B cell (primary cell): ENCODE data around the gene TGFBR1. TPM values are rescaled to one million over a fixed set of nuclear protein-coding genes. Genes with fewer than 3 reads are reported as not detected.
A peak's percentile ranks its signal among the peaks of the same experiment; 100 is the strongest.

Source experiments
- ATAC-seq: fragments of 200-7000 bp; cut with Tn5 transposase; one replicate; pipeline ENCODE4 v1.10.0; 2021; ENCODE audit warnings: low read depth, mild to moderate bottlenecking, moderate number of reproducible peaks, moderate library complexity
- CTCF ChIA-PET: fragments of 350-600 bp; sonication (Branson Sonifier 250); formaldehyde crosslinking; loops from one replicate; lab custom pipeline; 2021; ENCODE audit warnings: antibody characterized with exemption, inconsistent platforms; lab: Charles Lee
- POLR2A ChIA-PET: fragments of 350-600 bp; sonication (Branson Sonifier 250); formaldehyde crosslinking; loops from one replicate; lab custom pipeline; 2021; ENCODE audit warnings: antibody characterized with exemption; lab: Charles Lee
- DNase-seq: peaks from one replicate; pipeline ENCODE4 v3.0.0; 2013
- H2AFZ ChIP-seq: 2 replicates; pipeline ENCODE4 v1.6.1; 2012; ENCODE audit warnings: mild to moderate bottlenecking, low read depth, low read length; ENCODE audit not compliant: insufficient read depth, poor library complexity, severe bottlenecking
- H3K27ac ChIP-seq, 2 donors: 1 replicate in 1 of 2; 2 replicates in 1 of 2; pipeline ENCODE4 v1.5.1; 2012 to 2013; ENCODE audit warnings: low read length in 2 of 2, mild to moderate bottlenecking in 2 of 2, moderate library complexity in 1 of 2
- H3K27me3 ChIP-seq, 4 experiments: fragments of 200-600 bp in 1 of 4; sonication (generic) in 1 of 4; replicated peaks in 1 of 4; 1 replicate in 2 of 4; 2 replicates in 2 of 4; pipeline versions ENCODE4 v1.6.1 to v1.7.0; 2013 to 2016; ENCODE audit warnings: low read length in 3 of 4, mild to moderate bottlenecking in 2 of 4, mixed read lengths in 1 of 4, moderate library complexity in 1 of 4; ENCODE audit not compliant: insufficient read depth in 4 of 4, control insufficient read depth in 3 of 4; ENCODE audit errors: control extremely low read depth in 1 of 4
- H3K36me3 ChIP-seq, 2 experiments: replicated peaks in 1 of 2; 1 replicate in 1 of 2; 2 replicates in 1 of 2; pipeline versions ENCODE4 v1.6.1 to v1.7.1; 2013; ENCODE audit warnings: low read length in 1 of 2; ENCODE audit not compliant: insufficient read depth in 2 of 2, control insufficient read depth in 1 of 2; ENCODE audit errors: control extremely low read depth in 1 of 2, extremely low read depth in 1 of 2
- H3K4me1 ChIP-seq, 2 donors: fragments of 200-600 bp in 1 of 2; sonication (generic) in 1 of 2; 1 replicate in 1 of 2; 2 replicates in 1 of 2; pipeline versions ENCODE4 v1.5.1 to v1.6.1; 2013 to 2017; ENCODE audit warnings: low read length in 2 of 2; ENCODE audit not compliant: control insufficient read depth in 2 of 2, insufficient read depth in 2 of 2
- H3K4me2 ChIP-seq: replicated peaks from 2 replicates; pipeline ENCODE3; 2012; ENCODE audit warnings: mild to moderate bottlenecking, low read depth, low read length; ENCODE audit not compliant: poor library complexity, severe bottlenecking
- H3K4me3 ChIP-seq, 5 experiments: fragments of 200-600 bp in 1 of 5; sonication (generic) in 1 of 5; 1 replicate in 3 of 5; 2 replicates in 2 of 5; pipeline versions ENCODE4 v1.5.1 to v1.7.0; 2011 to 2016; ENCODE audit warnings: low read length in 4 of 5, mild to moderate bottlenecking in 4 of 5, low read depth in 2 of 5, control low read depth in 1 of 5, moderate library complexity in 1 of 5; ENCODE audit not compliant: insufficient read depth in 1 of 5; ENCODE audit errors: control extremely low read depth in 1 of 5, extremely low read depth in 1 of 5
- H3K79me2 ChIP-seq: fragments of 200-600 bp; sonication (generic); one replicate; pipeline ENCODE4 v1.6.0; 2016; ENCODE audit warnings: low read length; ENCODE audit not compliant: control insufficient read depth, insufficient read depth
- H3K9ac ChIP-seq: fragments of 200-600 bp; sonication (generic); 2 replicates; pipeline ENCODE4 v1.6.1; 2017; ENCODE audit warnings: mild to moderate bottlenecking, low read length, moderate library complexity
- H3K9me3 ChIP-seq, 3 donors: one replicate each; pipeline versions ENCODE4 v1.6.1 to v1.7.1; 2013; ENCODE audit warnings: low read length in 2 of 3; ENCODE audit not compliant: control insufficient read depth in 2 of 3, insufficient read depth in 1 of 3; ENCODE audit errors: control extremely low read depth in 1 of 3
- H4K20me1 ChIP-seq: 2 replicates; pipeline ENCODE4 v1.6.0; 2012; ENCODE audit warnings: mild to moderate bottlenecking, low read length; ENCODE audit not compliant: insufficient read depth, control insufficient read depth, poor library complexity, severe bottlenecking
- H3K27ac Mint-ChIP-seq: one replicate; pipeline ENCODE4 v1.8.0; 2021; ENCODE audit warnings: mixed read lengths
- H3K27me3 Mint-ChIP-seq: one replicate; pipeline ENCODE4 v1.8.0; 2021; ENCODE audit warnings: mixed read lengths
- H3K4me1 Mint-ChIP-seq: one replicate; pipeline ENCODE4 v1.8.0; 2021; ENCODE audit warnings: mixed read lengths
- H3K4me3 Mint-ChIP-seq: one replicate; pipeline ENCODE4 v1.8.0; 2021; ENCODE audit warnings: mixed read lengths
- H3K9me3 Mint-ChIP-seq: one replicate; pipeline ENCODE4 v1.8.0; 2022; ENCODE audit warnings: mixed read lengths; ENCODE audit not compliant: insufficient read depth
- EZH2 ChIP-seq: IDR thresholded peaks from 2 replicates; pipeline ENCODE4 v1.6.1; 2012; ENCODE audit warnings: borderline replicate concordance, low read depth, mild to moderate bottlenecking, moderate library complexity, low read length; ENCODE audit not compliant: insufficient read depth, poor library complexity, severe bottlenecking
- WGBS: methylation state at CpG from one replicate; pipeline ENCODE4 v1.1.5; 2013; ENCODE audit warnings: missing lambda C conversion rate; ENCODE audit not compliant: insufficient coverage; 5-methylcytosine and 5-hydroxymethylcytosine counted together
- intact Hi-C: fragments of 100-400 bp; cut with micrococcal nuclease; formaldehyde crosslinking; loops from one replicate; pipeline ENCODE4 v1.10.0; 2022
- polyA plus RNA-seq: library from polyadenylated mRNA; depleted of rRNA; stranded (reverse); fragments of >200 nt; gene quantifications from 2 replicates; pipeline ENCODE4 v1.2.3, GENCODE V29; 2012
- total RNA-seq, 2 donors: library from RNA; stranded (reverse); fragments of 120-200 nt in 1 of 2; gene quantifications; 1 replicate in 1 of 2; 2 replicates in 1 of 2; pipeline versions ENCODE4 v1.2.3 to v1.2.4, GENCODE V29; 2013 to 2022
- TF ChIP-seq, protein P1 (sequence below): fragments of 200-600 bp; IDR thresholded peaks from one replicate; pipeline ENCODE4 v1.8.0; 2022; ENCODE audit warnings: antibody characterized with exemption, mild to moderate bottlenecking

TGFBR1 gene
- total and polyA plus RNA-seq, 2 donors (not counting 1 experiment from before 2014, with no cell fraction given) = 3.0 to 60.7 TPM

DNA sequence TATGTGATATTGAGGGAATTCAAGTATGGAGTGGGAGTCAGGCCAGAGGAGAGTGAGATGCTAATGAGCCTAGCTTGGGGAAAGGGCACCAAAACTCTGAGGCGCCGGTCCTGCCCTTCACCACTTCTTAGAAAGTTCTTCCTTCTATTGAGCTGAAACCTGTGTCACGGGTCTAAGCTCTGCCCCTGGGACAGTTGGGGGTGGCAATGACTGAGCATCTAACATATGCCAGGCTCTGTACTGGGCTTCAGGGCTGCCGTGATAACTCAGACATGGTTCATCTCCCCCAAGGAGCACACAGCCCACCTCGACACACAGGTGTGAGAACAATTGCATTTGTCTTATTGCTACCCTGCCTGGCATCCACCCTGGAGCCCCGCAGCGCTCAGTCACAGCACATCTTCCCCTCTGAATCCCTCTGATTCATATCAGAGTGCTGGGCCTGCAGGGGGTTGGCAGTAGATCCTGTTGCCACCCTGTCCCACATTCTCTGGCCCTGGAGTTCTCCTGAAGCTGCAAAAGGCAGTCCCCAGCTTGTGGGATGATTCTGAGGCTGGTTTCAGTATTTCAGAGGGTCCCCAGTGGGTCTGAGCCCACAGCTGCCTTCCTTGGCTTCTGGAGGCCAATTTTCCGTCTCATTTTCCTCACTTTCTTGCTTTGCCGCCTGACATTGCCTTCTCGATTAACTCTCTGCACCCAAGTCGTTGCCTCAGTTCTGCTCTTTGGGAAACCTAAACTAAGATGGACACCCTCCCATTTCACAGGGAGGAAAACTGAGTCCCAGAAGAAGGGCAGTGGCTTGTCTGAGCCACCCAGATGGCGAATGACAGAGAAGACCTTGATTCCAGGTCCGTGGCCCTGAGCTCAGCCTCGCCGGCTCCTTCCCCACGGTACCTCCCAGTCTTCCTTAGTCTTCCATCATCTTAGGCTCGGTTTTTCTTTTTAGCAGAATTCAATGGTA lies 74.3 kb downstream of the TGFBR1 start:
- H3K4me3 Mint-ChIP-seq = peak overlapping the region; percentile 1
- no peak for TF ChIP-seq EZH2
- TF ChIP-seq, protein P1, sequence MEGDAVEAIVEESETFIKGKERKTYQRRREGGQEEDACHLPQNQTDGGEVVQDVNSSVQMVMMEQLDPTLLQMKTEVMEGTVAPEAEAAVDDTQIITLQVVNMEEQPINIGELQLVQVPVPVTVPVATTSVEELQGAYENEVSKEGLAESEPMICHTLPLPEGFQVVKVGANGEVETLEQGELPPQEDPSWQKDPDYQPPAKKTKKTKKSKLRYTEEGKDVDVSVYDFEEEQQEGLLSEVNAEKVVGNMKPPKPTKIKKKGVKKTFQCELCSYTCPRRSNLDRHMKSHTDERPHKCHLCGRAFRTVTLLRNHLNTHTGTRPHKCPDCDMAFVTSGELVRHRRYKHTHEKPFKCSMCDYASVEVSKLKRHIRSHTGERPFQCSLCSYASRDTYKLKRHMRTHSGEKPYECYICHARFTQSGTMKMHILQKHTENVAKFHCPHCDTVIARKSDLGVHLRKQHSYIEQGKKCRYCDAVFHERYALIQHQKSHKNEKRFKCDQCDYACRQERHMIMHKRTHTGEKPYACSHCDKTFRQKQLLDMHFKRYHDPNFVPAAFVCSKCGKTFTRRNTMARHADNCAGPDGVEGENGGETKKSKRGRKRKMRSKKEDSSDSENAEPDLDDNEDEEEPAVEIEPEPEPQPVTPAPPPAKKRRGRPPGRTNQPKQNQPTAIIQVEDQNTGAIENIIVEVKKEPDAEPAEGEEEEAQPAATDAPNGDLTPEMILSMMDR = no peak
- ChIA-PET CTCF (interaction anchor here (1.4 to 4.3 kb wide), 3 partner anchors 12 to 18 kb away, joined by 4 to 41 read pairs (median 16); no protein-coding TSS in a partner anchor), POLR2A (interaction anchor here (2.6 kb wide), 1 partner anchor 11 kb away, joined by 6 read pairs; no protein-coding TSS in a partner anchor)
- H3K4me3 ChIP-seq = no peak overlapping the region
- no peak for DNase-seq
- H3K4me2 ChIP-seq = no peak overlapping the region
- no peaks in the 10 kb centered on the region for H3K9me3 Mint-ChIP-seq
- no peaks in the 10 kb centered on the region for H3K27me3 Mint-ChIP-seq
- no peak overlapping the region for H2AFZ ChIP-seq
- no peak overlapping the region for H3K27ac ChIP-seq
- no peak overlapping the region for H3K9ac ChIP-seq
- H3K36me3 ChIP-seq = no peaks in the 10 kb centered on the region
- no peaks in the 10 kb centered on the region for H4K20me1 ChIP-seq
- peaks cover 20 to 35% of the 10 kb centered on the region in 2 donors for H3K4me1 ChIP-seq
- no peaks in the 10 kb centered on the region for H3K27me3 ChIP-seq
- intact Hi-C loops = no loop called here
- H3K9me3 ChIP-seq = no peaks in the 10 kb centered on the region
- H3K27ac Mint-ChIP-seq = peak overlapping the region; percentile 47
- H3K79me2 ChIP-seq = no peaks in the 10 kb centered on the region
- WGBS = 81% methylated on average over 11 of the region's 17 CpGs
- no peak for ATAC-seq
- H3K4me1 Mint-ChIP-seq = peaks cover 74% of the 10 kb centered on the region

DNA sequence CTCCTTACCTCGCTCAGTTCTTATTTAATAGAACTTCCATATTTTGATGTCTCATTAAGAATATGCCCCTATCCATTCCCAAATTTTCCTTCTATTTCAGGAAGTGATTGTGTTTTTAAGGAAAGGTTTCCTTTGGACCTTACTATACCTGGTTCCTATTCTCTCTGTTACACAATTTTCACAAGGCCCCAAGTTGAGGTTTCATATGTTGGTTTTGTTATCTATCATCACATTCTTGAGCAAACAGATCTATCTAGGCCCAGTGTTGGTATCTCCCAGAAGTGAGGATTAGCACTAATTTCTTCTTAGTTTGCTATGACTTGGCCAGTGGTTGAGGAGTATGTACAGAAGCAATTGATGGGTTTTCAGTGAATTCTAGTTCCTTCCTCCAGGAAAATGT lies 75.3 kb downstream of the TGFBR1 start:
- no peak for ATAC-seq
- POLR2A ChIA-PET = no interaction called here
- Histone ChIP-seq H2AFZ (no peak overlapping the region), H3K9ac (no peak overlapping the region), H3K4me3 (no peak overlapping the region), H3K27me3 (no peaks in the 10 kb centered on the region), H3K79me2 (no peaks in the 10 kb centered on the region), H3K9me3 (no peaks in the 10 kb centered on the region), H4K20me1 (no peaks in the 10 kb centered on the region), H3K36me3 (no peaks in the 10 kb centered on the region), H3K27ac (no peak overlapping the region), H3K4me1 (peaks cover 28 to 45% of the 10 kb centered on the region in 2 donors), H3K4me2 (no peak overlapping the region)
- no peaks in the 10 kb centered on the region for H3K9me3 Mint-ChIP-seq
- H3K4me3 Mint-ChIP-seq = no peak overlapping the region
- H3K27ac Mint-ChIP-seq = peak overlapping the region; percentile 85
- DNase-seq = no peak
- WGBS = no CpG with 5 or more reads among the region's 1 CpG
- H3K27me3 Mint-ChIP-seq = no peaks in the 10 kb centered on the region
- peaks cover 82% of the 10 kb centered on the region for H3K4me1 Mint-ChIP-seq
- CTCF ChIA-PET = interaction anchor here (1.4 to 11.1 kb wide), 2 partner anchors 16 to 19 kb away, joined by 4 to 185 read pairs; no protein-coding TSS in a partner anchor
- intact Hi-C loops = loop anchor here (5.0 to 10.0 kb wide), 3 partner anchors 335 to 905 kb away; no protein-coding TSS in a partner anchor
- TF ChIP-seq EZH2 = no peak
- TF ChIP-seq, protein P1 = no peak
